ENCODE results near the gene COMMD6.
A peak's percentile ranks its signal among the peaks of the same experiment; 100 is the strongest.

The COMMD6 gene

DNA sequence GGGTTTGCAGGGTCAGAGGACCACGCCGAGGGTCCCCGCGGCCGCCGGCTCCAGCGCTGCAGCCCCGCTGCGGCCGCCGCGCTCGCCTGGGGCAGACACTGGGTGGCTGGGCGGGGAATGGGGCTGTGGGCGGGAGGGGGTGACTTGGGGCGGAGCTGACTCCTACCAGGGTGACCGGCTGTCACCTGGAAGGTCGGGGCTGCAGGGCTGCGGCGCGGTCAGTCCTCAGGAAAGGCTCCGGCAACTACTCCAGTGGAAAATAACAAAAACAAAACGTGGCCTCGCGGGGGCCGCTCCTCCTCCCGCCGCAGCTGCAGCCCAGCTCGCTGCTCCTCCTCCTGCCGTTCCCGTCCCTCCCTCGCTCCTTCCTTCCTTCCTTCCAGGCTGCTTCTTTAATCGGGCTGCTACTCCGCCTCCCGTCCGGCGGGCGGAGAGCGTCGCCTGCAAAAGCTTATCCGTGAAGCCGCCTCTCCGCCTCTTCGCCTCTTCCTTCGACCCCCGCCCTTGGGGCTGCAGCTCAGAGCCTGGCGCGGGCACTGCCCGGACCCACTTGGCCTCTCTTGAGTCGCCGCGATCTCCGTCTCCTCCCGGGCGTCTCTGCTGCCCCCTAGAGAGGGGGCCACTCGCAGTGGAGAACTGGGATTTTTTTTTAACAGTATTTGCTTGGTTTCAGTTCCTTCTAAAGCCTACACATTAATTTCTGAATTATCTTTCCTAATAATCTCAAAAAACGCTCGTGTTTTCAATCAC is 55.4 kb downstream of the COMMD6 start, which contains the start of gene TBC1D4:
Gene TBC1D4 (minus strand): TSS at position 100 of the 750 bp plus-strand sequence. CDS start 402 bp downstream, outside the sequence.
- DNase-seq (ENCODE audit: low spot score): peak; percentile 88

DNA sequence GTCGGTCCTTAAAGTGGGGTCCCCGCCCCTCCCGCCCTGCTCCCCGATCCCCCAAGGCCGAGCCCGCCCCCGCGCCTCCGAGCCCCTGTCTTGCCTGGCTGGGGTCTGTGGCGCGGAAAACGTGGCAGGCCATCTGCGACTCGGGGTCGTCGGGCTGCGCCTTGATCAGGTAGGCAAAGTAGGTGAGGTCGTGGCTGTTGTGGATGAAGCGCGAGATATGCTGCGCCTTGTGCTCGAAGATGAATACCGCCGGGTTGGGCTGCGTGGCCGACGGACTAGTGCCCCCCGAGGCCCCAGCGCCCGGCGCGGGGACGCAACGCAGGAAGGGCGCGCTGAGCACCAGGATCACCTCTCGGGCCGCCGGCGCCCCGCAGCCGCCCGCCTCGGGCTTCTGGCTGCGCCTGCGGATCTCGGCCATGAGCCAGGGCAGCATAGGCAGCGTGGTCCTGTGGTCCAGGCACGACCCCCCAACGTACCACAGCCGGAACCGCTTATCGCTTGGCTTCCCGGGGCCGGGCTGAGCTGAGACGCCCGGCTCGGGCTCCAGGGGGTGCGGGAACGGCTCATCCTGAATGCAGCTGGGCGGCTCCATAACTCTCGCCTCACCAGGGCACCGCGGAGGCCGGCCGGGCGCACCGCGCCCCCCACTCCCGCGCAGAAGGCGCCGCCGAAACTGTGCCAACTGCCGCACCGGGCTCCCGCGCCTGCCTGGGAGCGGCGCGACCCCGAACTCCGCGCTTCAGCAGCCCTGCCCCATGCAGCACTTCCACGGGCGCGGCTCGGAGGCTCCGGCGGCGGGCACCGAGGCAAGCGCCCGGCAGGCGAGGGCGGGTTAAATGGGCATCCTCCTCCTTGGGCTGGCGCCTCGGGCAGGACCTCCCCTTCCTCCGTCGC is 56.2 kb downstream of the COMMD6 start:
- peak; percentile 12 for DNase-seq (ENCODE audit: low spot score)

DNA sequence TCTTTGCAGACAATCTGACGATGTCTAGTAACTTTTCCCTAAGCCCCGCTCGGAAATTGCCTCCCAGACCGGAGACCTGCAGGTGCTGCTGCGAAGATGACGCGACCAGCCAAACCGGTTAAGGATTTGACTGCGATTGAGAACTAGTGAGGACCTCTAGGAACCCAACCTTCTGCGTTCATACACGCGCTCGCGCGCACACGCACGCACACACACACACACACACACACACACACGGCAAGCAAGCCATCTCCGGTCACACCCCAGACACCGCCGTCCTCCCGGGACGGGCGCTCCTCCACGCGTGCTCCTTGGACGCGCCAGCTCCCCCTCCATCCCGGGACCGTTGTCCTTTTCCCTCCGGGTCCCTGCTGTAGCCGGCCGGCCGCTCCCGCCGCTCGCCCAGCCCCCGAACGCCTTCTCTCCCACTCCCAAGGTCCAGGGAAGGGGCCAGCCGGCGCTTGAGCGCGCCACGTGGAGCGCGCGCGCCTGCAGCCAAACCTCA is 56.9 kb downstream of the COMMD6 start:
- peak; percentile 37 for DNase-seq (ENCODE audit: low spot score)

DNA sequence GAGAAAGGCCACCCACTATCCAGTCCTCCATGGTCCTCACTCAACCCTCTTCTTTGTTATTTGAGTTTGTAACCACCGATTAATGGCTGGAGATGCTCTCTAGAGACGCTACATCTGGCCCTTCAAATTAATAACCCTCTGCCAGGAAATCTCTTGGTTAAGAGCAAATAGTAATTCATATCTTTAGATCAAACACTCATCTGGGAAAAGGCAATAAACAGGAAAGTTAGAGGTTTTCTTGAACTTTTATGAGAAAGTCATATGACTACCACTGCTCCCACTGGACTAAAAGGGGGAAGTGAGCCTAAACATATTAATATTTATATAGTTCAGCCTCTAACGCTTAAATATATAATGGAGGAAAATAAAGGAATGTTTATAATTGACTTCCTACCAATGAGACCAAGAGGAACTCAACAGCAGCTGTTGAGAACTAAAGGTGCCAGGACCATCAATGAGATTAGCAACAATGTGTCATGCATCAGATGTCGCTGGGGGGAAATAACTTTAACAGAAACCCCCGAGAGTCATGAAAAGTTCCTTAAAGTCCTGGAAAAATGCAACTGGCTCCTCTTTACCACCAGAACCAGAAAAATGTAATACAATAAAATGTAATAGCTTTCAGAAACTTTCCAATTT is 58.4 kb downstream of the COMMD6 start:
- DNase-seq (ENCODE audit: low spot score): no peak

DNA sequence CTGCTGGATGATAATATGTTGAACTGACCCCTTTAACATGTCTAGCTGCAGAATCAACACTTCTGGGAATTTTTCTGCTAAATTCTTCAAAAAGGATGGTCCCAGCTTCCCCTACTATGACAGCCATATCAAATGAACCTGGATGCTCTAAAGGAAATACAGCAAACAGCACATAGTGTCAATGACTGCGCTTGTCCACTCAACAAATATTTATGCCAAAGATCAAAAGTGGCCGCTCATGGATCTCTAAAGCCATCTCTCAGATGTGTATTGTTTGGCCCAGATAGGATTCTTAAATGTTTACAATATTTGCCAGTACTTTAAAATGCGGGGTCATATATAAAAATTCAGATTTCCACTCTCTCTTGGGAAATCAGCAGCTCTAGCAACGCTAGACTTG is 59.0 kb downstream of the COMMD6 start:
- no peak for DNase-seq (ENCODE audit: low spot score)
